Activated naive CD4-positive, alpha-beta T cell treated with anti-CD3 and anti-CD28 coated beads, Interleukin-2, amount 10 ng/mL, durations not matched to agents 5 hours and 36 hours (primary cell): ENCODE results near the gene CYB561A3. TPM values are rescaled to one million over a fixed set of nuclear protein-coding genes. Genes with fewer than 3 reads are reported as not detected.

Experiments
- total RNA-seq, 2 experiments: library from RNA; stranded (reverse); gene quantifications; one replicate each; pipeline ENCODE4 v1.2.3, GENCODE V29; 2021

The CYB561A3 gene
- total RNA-seq, result 10 to 100 TPM; 35.6 to 43.0 TPM

GRCh38 chr11:61361741-61362541 is at the start of gene CYB561A3, which contains the start of gene TMEM138:
Gene CYB561A3, minus strand, starts transcription at chr11:61361882. Its CDS starts 5,169 bp downstream, at chr11:61356713.
Gene TMEM138, plus strand, starts transcription at chr11:61362374. Its CDS starts 2,017 bp downstream, at chr11:61364391.

GRCh38 chr11:61332797-61333549 is 28.7 kb downstream of the CYB561A3 start, which contains the start of the genes DDB1 and TKFC:
Gene DDB1, minus strand, starts transcription at chr11:61333105. Its CDS starts 137 bp downstream, at chr11:61332968.
Gene TKFC, plus strand, starts transcription at chr11:61333228. Its CDS starts 1,501 bp downstream, at chr11:61334729.

Other genes with a start within 250 kb of the CYB561A3 start
- 1 to 10 TPM; 5.0 to 6.2 TPM for gene VPS37C, start 200.5 kb downstream of the CYB561A3 start, total RNA-seq
- not detected for gene PGA3, start 158.4 kb downstream of the CYB561A3 start, total RNA-seq
- gene PGA4, start 139.5 kb downstream of the CYB561A3 start, total RNA-seq, result not detected
- not detected for gene PGA5, start 120.7 kb downstream of the CYB561A3 start, total RNA-seq
- gene VWCE, start 66.6 kb downstream of the CYB561A3 start, total RNA-seq, result 1 to 10 TPM; 2.5 to 2.6 TPM
- 100 to 1,000 TPM; 177 to 178 TPM for gene DDB1, start 28.8 kb downstream of the CYB561A3 start, total RNA-seq
- gene TKFC, start 28.7 kb downstream of the CYB561A3 start, total RNA-seq, result 10 to 100 TPM; 41.8 to 42.9 TPM
- 10 to 100 TPM; 39.1 to 44.6 TPM for gene TMEM138, start 492 bp upstream of the CYB561A3 start, total RNA-seq
- 1 to 10 TPM; 6.6 to 8.6 TPM for gene TMEM216, start 30.7 kb upstream of the CYB561A3 start, total RNA-seq
- 10 to 100 TPM; 88.1 to 94.0 TPM for gene CPSF7, start 68.1 kb upstream of the CYB561A3 start, total RNA-seq
- 10 to 100 TPM; 46.4 to 47.5 TPM for gene SDHAF2, start 68.2 kb upstream of the CYB561A3 start, total RNA-seq
- gene LRRC10B, start 146.9 kb upstream of the CYB561A3 start, total RNA-seq, result not detected
- gene SYT7, start 219.2 kb upstream of the CYB561A3 start, total RNA-seq, result not detected